MCF 10A (cell line): ENCODE results near the gene C4BPA. TPM values are rescaled to one million over a fixed set of nuclear protein-coding genes. Genes with fewer than 3 reads are reported as not detected.

Experiments used
- BruUV-seq: library from RNA; stranded (reverse); fragments of 400-500 nt; replicated peaks from 2 replicates; lab custom pipeline; 2021; lab: Mats Ljungman, UMichigan
- CTCF ChIA-PET: fragments of 300-600 bp; sonication (Branson Sonifier 250); formaldehyde crosslinking; extraction: SDS; loops from one replicate; lab custom pipeline; 2021; ENCODE audit warnings: antibody characterized with exemption, inconsistent platforms; lab: Yijun Ruan, JAX
- POLR2A ChIA-PET: fragments of 300-600, 350-650 bp; sonication (Branson Sonifier 250); formaldehyde crosslinking; extraction: SDS; loops from one replicate; lab custom pipeline; 2020; ENCODE audit warnings: antibody characterized with exemption, inconsistent platforms; lab: Yijun Ruan, JAX
- DNase-seq: peaks from one replicate; pipeline ENCODE4 v3.0.0-alpha.2; 2018; ENCODE audit not compliant: unreplicated experiment
- H3K27ac Mint-ChIP-seq: one replicate; pipeline ENCODE4 v1.8.0; 2022; ENCODE audit warnings: mild to moderate bottlenecking, low read depth, mixed read lengths; ENCODE audit not compliant: unreplicated experiment
- H3K27me3 Mint-ChIP-seq: one replicate; pipeline ENCODE4 v1.8.0; 2022; ENCODE audit warnings: mixed read lengths; ENCODE audit not compliant: insufficient read depth, unreplicated experiment
- H3K36me3 Mint-ChIP-seq: one replicate; pipeline ENCODE4 v1.8.0; 2022; ENCODE audit warnings: mild to moderate bottlenecking, moderate library complexity, mixed read lengths; ENCODE audit not compliant: insufficient read depth, unreplicated experiment
- H3K4me1 Mint-ChIP-seq: one replicate; pipeline ENCODE4 v1.8.0; 2022; ENCODE audit warnings: mixed read lengths; ENCODE audit not compliant: insufficient read depth, unreplicated experiment
- H3K4me3 Mint-ChIP-seq: one replicate; pipeline ENCODE4 v1.8.0; 2022; ENCODE audit warnings: mild to moderate bottlenecking, moderate library complexity, mixed read lengths; ENCODE audit not compliant: unreplicated experiment
- H3K9me3 Mint-ChIP-seq: one replicate; pipeline ENCODE4 v1.8.0; 2022; ENCODE audit warnings: mixed read lengths; ENCODE audit not compliant: unreplicated experiment
- intact Hi-C: fragments of 100-400 bp; cut with micrococcal nuclease; formaldehyde crosslinking; loops from 2 replicates; pipeline ENCODE4 v1.14.1; 2022
- total RNA-seq: library from RNA; stranded (reverse); gene quantifications from 2 replicates; pipeline ENCODE4 v1.2.3, GENCODE V29; 2022
- TF ChIP-seq, protein P1 (sequence below): fragments of 200-600 bp; IDR thresholded peaks from one replicate; pipeline ENCODE4 v1.8.0; 2022; ENCODE audit warnings: antibody characterized with exemption, mild to moderate bottlenecking; ENCODE audit not compliant: unreplicated experiment

The C4BPA gene
- total RNA-seq, 1 experiment from 2014 or later = not detected

DNA sequence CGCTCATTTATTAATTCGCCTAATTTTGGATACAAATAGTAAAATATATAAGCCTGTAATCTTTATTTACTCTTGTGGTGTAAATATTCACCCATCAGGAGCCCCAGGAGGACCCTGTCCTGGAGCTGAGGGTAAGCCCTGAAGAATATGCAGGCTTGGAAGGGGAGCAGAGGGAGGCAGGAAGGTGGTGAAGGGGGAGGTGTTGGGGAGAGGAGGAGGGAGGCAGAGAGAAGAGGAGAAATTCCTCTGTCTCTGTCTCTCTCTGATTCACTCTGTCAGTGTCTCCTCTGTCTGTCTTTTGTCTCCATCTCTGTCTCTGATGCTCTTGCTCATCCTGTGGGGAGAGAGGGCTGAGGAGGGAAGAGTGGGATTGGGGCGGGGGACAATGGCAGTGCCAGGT is 18.1 kb upstream of the C4BPA start:
- Mint-ChIP-seq H3K27ac (no peak overlapping the region), H3K9me3 (no peaks in the 10 kb centered on the region), H3K36me3 (no peaks in the 10 kb centered on the region), H3K4me3 (no peak overlapping the region), H3K4me1 (peaks cover 6% of the 10 kb centered on the region), H3K27me3 (peaks cover 21% of the 10 kb centered on the region)
- no peak for DNase-seq
- ChIA-PET POLR2A (interaction anchor here (0.7 to 4.6 kb wide), 3 partner anchors 237 to 320 kb away, joined by 3 to 22 read pairs (median 3); partner anchors contain the start of gene CD55), CTCF (interaction anchor here (0.6 to 12.6 kb wide), 13 partner anchors 8 to 612 kb away, joined by 3 to 221 read pairs (median 4); partner anchors contain the start of gene C4BPA)
- BruUV-seq = no TSS peak
- intact Hi-C loops = loop anchor here (10.0 kb wide), 2 partner anchors 179 to 589 kb away; no protein-coding TSS in a partner anchor
- TF ChIP-seq, protein P1, sequence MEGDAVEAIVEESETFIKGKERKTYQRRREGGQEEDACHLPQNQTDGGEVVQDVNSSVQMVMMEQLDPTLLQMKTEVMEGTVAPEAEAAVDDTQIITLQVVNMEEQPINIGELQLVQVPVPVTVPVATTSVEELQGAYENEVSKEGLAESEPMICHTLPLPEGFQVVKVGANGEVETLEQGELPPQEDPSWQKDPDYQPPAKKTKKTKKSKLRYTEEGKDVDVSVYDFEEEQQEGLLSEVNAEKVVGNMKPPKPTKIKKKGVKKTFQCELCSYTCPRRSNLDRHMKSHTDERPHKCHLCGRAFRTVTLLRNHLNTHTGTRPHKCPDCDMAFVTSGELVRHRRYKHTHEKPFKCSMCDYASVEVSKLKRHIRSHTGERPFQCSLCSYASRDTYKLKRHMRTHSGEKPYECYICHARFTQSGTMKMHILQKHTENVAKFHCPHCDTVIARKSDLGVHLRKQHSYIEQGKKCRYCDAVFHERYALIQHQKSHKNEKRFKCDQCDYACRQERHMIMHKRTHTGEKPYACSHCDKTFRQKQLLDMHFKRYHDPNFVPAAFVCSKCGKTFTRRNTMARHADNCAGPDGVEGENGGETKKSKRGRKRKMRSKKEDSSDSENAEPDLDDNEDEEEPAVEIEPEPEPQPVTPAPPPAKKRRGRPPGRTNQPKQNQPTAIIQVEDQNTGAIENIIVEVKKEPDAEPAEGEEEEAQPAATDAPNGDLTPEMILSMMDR = no peak

DNA sequence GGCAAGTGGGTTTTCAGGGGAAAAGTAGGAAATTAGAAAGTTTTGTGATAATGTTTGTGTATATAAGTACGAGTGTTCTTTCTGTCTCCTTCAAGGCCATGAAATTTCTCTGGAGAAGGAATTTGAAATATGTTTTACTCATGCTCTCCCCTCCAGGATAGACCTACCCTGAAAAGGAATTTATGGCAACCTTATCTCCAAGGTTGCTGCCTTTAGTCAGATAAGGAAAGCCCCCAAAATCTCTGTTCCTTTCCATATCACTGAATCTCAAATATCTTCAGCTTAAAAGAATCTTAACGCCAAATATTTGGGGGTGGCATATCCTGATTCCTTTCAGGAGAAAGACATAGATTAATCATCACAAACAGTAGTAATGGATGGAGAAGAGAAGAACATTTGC is 15.9 kb upstream of the C4BPA start:
- BruUV-seq = no TSS peak
- no peaks in the 10 kb centered on the region for H3K36me3 Mint-ChIP-seq
- ChIA-PET POLR2A (interaction anchor here (1.0 to 1.1 kb wide), 2 partner anchors 35 to 222 kb away, joined by 3 to 5 read pairs; partner anchors contain the start of gene PFKFB2), CTCF (interaction anchor here (0.7 to 12.6 kb wide), 6 partner anchors 12 to 611 kb away, joined by 3 to 221 read pairs (median 4); no protein-coding TSS in a partner anchor)
- intact Hi-C loops = loop anchor here (10.0 kb wide), 2 partner anchors 177 to 587 kb away; no protein-coding TSS in a partner anchor
- H3K27ac Mint-ChIP-seq = no peak overlapping the region
- no peak overlapping the region for H3K4me3 Mint-ChIP-seq
- no peak for DNase-seq
- H3K4me1 Mint-ChIP-seq = peaks cover 6% of the 10 kb centered on the region
- no peaks in the 10 kb centered on the region for H3K9me3 Mint-ChIP-seq
- H3K27me3 Mint-ChIP-seq = peaks cover 9% of the 10 kb centered on the region
- TF ChIP-seq, protein P1 = no peak

DNA sequence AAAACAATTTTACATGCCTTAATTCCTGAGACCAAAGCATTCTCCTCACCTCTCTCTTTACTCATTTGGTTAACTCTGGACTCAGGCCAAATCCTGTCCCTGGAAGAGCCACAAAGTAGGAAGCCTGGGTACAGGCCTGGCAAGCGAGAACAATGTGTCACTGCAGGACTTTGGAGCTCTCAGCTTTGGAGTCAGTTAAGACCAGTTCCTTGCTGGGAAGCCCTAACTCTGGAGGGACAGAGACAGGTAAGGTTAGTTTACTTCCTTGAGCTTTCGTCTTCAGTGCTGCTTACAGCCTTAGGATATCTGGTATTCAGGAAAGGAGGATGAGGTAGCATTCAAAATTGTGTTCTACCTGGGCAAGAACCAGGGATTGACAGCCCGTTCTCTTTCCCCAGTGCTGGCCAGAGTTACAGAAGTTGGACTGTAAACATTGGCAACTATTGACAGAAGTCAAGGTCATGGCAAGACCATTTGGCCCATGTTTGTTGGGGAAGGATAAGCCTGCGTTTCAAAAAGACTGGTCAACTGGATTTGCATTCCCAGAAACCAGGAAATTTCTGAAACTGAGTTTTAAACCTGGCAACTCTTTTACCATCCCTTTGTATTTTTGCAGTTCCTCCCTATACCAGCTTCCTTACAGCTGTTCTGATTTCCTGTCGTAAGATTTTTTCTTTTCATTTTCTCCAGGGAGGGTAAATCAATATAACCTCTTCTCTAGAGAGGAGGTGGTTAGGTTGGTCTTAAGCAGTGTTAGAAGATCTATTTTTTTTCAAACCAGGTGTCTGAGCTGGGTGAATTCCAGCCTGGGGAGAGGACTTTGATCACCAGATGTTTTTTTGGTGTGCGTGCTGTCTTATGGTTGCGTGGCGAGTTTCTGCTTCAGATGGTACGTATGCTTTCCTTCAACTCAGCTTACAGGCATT is 15.1 kb upstream of the C4BPA start, which contains the start of gene C4BPB:
C4BPB (plus strand) TSS at position 160 of the 926 bp plus-strand sequence; CDS start at position 832, 672 bp downstream.
- Mint-ChIP-seq H3K36me3 (no peaks in the 10 kb centered on the region), H3K9me3 (no peaks in the 10 kb centered on the region), H3K4me3 (no peak within 1 kb of the TSS), H3K27me3 (peaks cover 1% of the 10 kb centered on the region), H3K4me1 (peaks cover 6% of the 10 kb centered on the region), H3K27ac (no peak within 1 kb of the TSS)
- no TSS peak for BruUV-seq
- TF ChIP-seq, protein P1 = no peak
- CTCF ChIA-PET = interaction anchor here (0.6 to 12.6 kb wide), 13 partner anchors 13 to 797 kb away, joined by 3 to 221 read pairs (median 3); partner anchors contain the start of gene DYRK3
- peak; percentile 75 for DNase-seq
- intact Hi-C loops = loop anchor here (10.0 kb wide), 2 partner anchors 176 to 586 kb away; no protein-coding TSS in a partner anchor
- POLR2A ChIA-PET = interaction anchor here (1.0 to 1.5 kb wide), 3 partner anchors 36 to 233 kb away, joined by 3 to 7 read pairs (median 5); partner anchors contain the start of genes CD55 and PFKFB2
